ENCODE measurements around the gene XPC.

XPC gene

DNA sequence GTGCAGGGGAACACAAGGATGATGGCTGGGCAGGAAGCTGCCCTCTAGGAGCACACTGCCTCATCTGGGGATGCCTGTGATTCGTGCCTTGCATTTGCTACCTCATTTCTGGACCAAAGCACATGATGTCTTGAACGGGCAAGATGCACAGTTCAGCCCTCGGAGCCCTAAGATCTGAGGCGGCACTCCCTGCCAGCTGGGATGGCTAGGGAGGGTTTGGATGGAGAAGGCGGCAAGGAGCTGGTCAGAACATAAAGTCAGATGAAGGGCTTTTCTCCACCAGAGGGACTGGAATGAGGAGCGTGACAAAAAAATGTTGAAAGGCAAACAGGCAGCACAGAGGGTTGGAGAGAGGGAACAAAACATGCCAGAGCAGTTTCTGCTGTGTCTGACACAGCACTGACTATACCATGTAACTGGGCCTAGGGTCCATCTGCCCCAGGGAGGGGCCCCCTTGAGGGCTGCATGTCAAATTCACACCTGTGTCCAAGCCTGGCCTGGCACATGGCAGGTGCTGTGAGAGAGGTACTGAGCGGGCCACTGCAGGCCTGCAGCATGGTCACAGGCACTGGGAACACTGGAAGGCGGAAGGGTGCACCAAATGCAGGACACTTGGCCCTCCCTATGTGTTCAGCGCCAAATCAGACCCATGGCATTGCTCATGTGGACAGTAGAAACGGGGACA is 31.9 kb downstream of the XPC start:
- no peak for DNase-seq

DNA sequence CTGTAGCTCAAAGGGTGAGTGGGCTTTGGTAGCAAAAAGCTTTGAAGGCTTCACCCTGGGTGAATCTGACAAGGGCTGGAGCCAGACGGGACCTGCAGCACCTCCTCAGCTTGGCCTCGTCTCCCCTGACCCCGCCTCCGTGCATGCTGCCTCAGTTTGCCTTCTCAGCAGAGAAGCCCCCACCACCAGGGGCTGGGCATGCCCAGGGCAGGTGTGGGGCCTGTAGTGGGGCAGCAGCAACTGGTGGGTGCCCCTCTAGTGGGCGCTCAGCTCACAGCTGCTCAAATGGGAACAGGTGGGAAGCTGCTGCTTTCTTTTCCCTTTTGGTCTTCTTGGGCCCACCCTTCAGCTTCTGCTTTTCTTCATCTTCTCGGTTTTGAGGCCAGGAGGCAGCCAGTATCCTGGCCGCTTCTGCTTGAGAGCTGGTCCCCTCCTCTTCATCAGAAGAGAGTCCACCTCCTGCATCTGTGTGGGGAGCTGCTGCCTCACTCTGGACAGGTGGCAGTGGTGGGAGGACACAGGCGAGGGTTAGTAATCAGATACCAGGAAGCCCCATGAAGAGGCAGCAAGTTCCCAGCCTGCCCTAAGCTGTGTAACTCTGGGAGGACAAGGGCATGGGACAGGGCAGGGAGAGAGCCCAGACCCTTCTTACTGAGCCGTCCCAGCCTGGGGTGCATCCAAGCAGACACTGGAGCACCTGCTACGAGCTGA is 32.6 kb downstream of the XPC start:
- DNase-seq = no peak

DNA sequence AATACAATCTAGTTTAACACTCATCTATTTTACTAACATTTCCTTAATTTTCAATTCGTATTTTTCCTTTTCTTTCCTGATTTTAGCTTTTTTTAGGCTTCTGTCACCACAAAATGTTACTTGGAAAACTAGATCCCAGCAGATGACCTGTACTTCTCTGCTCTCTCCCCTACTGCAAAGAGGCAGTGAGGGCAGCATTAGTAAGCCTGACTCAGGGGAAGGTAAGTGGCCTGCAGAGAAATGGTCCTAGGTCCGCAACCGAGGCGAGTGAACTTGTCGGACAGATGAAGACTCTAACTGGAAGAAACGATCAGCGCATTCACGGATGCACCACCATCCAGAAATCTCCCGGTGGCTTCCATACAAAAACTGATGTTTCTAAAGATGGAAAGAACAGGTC is 33.2 kb downstream of the XPC start:
- DNase-seq = no peak

DNA sequence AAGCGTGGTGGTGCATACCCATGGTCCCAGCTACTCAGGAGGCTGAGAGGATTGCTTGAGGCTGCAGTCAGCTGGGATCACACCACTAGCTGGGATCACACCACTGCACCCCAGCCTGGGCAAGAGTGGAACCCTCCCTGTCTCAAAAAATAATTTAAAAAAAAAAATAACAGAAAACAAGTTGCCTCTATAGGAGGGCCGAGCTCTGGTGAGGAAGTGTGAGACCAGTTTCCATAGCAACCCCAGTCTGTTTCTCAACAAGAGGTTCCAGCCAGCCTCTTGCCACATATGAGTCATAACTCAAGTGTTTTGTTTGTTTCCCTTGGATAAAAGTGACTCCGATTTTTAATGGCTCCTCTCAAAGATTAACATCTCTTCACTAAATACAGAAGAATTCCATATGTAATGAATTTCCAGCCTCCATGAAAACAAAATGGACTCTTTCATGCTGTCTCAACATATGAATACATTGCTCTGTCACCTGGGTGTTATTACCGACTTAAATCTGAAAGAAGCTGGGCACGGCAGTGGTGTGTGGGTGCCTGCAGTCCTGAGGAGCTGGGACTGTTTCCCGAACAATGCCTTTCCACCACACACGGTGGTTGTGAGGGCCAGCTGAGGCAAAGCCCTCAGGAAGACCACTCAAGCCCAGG is 33.9 kb downstream of the XPC start:
- peak; percentile 96 for DNase-seq

DNA sequence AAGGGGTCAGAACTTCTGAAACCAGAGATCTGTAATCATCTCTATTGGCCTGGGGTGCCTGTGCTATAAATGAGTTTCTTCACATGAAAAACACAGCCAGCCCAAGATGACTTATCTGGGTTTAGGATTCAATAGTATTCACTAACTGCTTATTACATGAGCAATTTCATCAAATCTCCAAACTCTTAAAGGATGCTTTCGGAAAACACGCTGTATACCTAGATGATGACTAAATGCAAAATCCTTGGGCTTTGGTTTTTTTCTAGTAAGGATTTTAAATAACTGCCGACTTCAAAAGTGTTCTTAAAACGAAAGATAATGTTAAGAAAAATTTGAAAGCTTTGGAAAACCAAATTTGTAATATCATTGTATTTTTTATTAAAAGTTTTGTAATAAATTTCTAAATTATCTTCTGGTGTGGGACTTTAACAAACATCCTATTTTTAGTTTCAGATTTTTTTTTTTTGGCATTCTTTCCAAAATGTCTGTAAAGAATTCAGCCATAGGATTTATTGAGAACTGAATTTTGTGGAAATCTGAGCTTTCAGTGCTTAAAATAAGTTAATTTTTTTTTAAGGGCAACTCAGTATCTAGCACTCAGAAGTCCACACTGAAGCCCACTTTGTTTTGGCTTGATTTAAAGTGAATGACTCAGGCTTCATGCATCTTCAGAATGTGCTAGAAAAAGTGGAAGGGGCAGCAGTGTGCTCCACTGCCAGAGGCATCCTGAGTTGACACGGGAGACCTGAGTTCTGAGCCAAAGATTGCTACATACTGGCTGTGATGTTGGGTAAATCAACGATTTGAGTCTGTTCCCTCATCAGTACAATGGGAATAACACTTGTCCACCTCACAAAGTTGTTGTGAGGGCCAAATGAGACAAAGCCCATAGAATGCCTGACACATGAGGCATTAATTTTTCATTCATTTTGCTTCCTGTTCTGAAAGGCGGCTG is 34.9 kb downstream of the XPC start:
- no peak for DNase-seq

DNA sequence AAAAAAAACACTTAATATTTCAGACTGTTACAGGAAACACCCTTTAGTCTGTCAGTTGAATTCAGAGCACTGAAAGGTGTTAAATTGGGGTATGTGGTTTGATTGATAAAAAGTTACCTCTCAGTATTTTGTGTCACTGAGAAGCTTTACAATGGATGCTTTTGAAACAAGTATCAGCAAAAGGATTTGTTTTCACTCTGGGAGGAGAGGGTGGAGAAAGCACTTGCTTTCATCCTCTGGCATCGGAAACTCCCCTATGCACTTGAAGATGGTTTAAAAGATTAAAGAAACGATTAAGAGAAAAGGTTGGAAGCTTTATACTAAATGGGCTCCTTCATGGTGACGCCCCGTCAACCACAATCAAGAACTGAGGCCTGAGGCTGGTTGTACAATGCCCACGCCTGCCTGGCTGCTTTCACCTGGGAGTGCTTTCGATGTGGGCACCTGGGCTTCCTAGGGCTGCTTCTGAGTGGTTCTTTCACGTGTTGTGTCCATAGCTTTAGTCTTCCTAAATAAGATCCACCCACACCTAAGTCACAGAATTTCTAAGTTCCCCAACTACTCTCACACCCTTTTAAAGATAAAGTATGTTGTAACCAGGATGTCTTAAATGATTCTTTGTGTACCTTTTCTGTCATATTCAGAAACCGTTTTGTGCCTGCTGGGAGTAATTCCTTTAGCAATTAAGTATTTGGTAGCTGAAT is 35.7 kb downstream of the XPC start:
- peak; percentile 89 for DNase-seq

DNA sequence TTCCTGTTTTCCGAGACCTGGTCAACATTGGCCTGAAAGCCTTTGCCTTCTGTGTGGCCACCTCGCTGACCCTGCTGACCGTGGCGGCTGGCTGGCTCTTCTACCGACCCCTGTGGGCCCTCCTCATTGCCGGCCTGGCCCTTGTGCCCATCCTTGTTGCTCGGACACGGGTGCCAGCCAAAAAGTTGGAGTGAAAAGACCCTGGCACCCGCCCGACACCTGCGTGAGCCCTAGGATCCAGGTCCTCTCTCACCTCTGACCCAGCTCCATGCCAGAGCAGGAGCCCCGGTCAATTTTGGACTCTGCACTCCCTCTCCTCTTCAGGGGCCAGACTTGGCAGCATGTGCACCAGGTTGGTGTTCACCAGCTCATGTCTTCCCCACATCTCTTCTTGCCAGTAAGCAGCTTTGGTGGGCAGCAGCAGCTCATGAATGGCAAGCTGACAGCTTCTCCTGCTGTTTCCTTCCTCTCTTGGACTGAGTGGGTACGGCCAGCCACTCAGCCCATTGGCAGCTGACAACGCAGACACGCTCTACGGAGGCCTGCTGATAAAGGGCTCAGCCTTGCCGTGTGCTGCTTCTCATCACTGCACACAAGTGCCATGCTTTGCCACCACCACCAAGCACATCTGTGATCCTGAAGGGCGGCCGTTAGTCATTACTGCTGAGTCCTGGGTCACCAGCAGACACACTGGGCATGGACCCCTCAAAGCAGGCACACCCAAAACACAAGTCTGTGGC is 36.6 kb downstream of the XPC start:
- no peak for DNase-seq

DNA sequence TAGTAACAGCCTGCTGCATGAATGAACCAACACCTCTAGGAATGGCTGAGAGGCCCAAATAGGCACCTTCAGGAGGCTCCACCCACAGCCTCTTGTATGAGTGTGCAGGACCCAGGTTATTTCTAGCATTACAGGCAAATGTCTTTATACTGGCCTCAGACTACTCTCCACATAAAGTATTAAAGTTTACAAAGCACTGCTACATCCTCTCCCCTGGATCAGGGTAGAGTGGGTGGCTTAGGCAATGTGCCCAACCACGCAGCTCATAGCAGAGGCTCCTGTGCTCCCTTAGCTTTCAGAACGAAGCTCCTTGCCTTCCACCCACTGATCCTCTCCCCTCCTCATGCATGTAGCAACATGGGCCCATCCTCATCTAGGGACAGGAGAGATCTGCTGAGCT is 37.3 kb downstream of the XPC start:
- DNase-seq = peak; percentile 17

DNA sequence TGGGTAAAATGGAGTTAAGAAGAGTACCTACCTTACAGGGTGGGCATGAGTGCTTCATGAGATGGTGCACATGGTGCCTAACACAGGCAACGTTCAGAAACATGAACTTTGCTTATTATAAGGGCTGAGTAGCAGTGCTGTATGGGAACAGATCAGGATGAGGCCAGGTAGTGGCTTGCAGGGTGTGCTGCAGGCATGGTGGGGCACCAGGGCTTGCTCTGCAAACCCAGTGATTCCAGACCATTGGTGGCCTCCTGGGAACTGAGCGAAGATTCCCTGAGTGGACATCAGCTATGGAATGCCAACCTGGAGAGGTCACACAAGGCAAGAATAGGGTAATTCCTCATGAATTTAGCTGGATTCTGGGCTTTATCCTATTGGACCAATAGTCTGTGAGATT is 37.7 kb downstream of the XPC start:
- no peak for DNase-seq

DNA sequence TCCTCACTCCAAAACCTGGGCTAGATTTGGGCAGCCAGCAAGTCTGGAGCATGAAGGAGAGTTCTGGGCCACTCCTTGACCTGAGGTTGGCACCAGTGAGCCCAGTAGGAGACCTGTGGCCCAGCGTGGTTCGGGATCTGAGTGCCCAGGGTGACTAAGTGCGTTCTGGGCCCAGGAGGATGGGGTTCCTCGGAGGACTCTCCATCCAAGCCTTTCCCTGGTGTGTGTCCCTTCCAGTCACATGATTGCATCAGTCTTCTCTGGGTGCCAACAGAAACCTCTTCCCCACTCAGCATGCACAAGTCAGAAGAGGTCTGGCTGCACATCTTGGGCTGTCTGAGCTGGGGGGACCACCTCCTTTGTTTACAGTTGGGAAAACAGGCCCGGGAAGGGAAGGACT is 38.6 kb downstream of the XPC start:
- DNase-seq = no peak

DNA sequence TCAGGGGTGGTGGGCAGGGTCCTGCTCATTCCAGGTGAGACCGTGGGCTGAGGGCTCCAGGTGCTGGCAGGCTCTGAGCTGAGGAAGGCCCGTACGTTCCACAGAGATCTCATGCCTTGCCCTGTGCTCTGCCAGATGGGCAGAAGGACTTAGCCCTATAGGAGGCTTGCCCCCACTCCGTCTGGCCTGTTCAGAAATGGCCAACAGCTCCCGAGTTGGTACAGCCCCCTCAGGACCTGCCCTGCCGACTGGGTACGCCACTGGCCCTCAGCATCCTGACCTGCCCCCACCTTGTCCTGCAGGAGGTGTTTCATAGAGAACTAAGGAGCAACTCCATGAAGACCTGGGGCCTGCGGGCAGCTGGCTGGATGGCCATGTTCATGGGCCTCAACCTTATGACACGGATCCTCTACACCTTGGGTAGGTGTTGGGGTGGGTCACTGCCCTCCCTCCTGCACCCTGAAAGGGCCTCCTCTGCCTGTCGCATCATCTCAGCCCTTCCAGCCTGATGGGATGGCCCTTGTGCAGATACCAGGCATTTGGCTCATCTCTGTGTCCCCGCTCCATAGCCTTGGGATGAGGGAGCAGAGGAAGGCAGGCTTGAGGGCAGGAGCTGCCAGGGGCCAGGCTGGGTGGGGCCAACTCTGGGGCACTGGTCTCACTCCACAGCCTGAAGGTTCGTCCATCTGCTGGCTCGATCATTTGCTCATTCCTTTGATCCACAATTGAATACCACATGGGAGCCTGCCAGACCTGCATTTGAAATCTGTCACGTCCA is 39.3 kb downstream of the XPC start:
- no peak for DNase-seq

DNA sequence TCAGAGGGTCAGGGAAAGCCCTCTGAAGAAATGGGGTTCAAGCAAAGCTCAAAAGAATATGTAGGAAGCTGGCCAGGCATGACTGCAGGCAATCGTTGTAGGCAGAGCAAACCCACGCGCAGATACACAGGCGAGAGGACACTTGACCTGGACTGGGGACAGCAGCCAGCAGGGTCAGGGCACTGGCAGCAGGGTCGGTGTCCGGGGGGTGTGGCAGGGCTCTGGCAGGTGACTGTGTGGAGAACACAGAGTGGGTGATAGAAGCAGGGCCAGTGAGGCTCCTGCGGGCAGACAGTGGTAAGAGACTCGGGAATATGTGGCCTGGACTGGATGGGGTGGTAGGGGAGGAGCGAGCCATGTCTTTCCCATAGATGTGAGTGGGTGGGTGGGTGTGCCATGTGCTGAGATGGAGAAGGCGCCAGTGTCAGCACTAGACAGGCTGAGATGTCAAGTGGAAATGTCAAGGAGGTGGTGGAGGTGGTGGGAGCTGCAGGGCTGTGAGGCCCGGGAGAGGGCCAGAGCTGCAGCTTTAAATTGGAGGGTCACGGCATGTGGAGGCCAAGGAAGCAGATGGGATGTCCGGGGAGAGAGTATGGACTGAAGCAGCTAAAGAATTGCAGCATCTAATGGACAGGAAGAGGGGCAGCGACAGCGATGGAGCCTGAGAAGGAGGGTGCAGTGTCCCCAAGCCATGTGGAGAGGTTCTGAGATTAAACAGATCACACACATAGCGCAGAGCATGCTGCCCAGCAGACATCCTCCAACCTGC is 40.1 kb downstream of the XPC start:
- DNase-seq = no peak

DNA sequence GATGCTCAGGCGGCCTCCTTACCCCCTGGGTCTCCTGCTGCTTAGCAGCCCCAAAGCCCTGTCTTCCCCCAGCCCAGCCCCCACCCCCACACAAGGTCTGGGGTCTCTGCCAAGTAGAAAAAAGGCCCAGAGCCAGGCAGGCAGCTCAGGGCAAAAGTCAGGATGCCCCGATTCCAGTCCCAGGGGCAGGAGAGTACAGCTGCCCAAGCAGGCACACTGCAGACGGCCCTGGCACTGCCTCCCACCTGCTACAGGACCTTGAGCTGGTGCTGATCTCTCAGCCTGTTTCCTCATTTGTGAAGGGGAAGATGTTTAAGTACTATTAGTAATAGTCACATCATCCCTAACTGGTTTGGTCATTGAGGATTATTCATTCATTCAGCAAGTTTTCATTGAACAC is 41.0 kb downstream of the XPC start:
- DNase-seq = no peak

DNA sequence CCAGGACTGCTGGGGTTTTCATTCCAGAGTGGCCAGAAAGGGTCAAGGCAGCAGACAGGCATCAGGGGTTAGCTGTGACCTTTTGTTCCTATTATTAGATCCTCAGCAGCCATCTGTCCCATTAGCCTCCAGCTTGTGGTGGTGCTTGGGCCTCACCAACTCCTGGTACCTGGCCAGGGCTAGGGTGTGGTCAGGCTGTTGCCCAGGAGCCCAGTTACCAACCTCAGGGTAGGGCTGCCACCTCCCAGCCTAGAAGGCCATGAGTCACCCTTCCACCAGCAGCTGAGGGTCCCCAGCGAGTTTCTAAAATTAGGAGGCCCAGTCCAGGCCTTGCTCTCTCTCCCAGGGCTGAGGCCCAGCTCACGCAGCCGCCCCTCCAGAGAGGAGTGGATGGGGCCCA is 41.4 kb downstream of the XPC start:
- no peak for DNase-seq

DNA sequence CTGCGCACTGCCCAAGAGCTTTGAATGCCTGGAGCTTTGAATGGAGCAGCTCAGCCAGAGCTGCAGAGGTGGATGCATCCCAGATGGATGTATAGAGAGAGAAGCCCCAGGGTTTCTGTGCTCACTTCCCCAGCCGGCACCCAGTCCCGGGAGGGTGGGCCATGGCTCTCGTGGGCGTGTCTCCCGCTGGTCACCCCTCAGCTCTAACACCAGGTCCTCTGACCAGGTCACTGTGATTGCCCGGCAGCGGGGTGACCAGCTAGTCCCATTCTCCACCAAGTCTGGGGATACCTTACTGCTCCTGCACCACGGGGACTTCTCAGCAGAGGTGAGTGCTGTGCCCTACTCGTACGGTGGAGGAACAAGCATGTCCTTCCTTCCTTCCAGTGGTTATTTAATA is 42.8 kb downstream of the XPC start:
- DNase-seq = no peak

DNA sequence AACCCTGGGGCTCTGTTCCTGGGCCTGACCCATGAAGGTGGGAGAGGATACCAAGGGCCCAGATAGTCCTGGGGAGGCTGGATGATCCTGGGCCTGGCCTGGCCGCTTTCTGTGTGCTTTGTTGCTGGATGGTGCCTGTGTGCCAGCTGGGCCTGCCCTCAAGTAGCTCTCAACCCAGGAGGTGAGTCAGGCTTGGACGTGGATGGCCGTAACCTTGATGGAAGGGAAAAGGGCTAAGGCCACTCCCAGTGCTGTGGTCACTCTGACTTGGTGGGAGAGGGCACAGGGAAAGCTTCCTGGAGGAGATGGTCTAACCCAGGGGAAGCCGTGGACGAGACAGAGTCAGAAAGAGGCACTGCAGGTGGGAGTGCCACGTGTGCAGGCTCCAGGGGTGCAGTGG is 44.1 kb downstream of the XPC start:
- DNase-seq = no peak

DNA sequence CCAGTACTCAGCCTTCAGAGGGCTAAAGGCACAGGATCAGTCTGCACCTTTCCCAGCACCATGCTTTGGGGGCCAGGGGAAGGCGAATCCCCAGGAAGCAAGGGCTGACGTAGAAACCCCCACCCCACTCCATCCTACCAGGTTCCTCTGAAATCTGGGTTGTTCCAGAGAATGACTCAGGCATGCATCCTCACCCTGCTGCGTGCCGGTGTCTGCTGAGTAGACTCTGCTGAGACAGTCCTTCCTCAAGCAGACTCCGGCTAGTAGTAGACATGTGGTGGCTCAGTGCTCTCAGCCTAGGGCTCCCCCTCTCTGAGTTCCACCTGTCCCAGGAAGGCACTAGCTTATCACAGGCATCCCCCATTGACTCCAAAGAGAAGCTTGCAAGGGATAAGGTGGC is 44.5 kb downstream of the XPC start:
- no peak for DNase-seq

DNA sequence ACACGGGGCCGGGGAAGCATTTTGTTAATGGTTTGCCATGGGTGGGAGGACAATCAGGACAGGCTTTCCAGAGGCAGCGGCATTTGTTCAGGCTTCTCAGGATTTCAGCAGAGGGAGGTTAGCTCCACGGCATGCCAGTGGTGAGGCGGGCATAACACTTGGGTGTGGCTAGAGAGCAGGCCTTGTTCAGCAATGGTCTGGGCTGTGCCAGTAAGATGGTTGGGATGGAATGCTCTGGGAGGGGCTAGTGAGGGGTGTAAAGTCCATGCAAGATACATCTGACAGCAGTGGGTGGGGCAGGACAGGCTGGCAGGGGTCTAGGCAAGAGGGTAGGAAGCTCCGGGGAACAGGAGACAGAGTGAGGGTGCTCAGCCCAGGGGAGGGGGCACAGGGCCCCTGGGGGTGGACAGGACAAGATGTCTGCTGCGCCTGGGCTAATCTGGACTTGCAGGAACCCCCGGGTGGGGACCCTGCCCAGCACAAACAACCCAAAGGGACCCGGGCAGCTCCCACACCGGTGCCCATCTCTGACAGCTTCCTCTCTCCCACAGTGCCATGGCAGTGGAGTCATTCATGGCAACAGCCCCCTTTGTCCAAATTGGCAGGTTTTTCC is 45.1 kb downstream of the XPC start:
- no peak for DNase-seq

DNA sequence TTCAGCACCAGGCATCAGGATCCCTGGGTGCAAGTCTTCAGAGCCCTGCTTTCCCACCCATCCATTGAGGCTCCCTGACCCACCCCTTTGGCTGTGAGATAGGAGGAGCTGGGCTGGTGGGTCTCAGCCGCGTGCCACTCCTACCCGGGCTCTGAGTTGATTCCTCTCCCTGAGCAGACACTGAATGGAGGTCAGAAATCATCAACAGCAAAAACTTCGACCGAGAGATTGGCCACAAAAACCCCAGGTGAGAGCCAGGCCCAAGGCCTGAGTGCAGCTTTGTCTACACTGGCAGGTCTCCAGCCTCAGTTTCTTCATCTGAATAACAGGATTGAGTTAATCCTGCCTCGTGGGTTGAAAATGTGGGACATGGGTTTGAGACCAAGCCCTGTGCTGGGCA is 45.7 kb downstream of the XPC start:
- DNase-seq = no peak

DNA sequence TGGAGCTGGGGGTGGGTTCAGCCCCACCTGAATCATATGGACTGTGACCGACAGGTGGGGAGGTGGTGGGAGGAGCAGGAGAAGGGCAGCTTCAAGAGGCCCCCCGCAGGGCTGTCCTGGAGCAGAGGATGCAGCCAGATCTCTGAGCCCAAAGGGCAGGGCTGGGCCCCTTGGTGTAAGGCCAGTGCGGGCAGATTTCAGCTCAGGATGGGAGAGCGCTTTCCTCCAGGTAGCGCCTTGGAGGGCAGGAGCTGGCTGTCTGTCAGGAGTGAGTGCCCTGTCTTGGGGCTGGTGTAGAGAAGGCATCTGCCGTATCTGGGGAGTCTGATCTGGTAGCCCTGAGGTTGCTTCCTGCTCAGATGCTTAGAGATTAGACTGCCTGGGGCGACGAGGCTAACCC is 46.3 kb downstream of the XPC start:
- DNase-seq = no peak

All from CD4-positive, alpha-beta T cell treated with Interleukin-17A for 1 hour (primary cell).